Lung (tissue), 12 donors: Measurements from ENCODE around the gene NHS. TPM values are rescaled to one million over a fixed set of nuclear protein-coding genes. Genes with fewer than 3 reads are reported as not detected.

Experiments
- ATAC-seq: fragments of 200-7000 bp; cut with Tn5 transposase; one replicate; pipeline ENCODE4 v1.9.1; 2020; ENCODE audit warnings: moderate number of reproducible peaks; ENCODE audit not compliant: insufficient read depth, low FRiP score
- DNase-seq, 3 donors: peaks; one replicate each; pipeline ENCODE4 v3.0.0-alpha.2; 2013 to 2017
- H3K27ac ChIP-seq, 2 donors: one replicate each; pipeline ENCODE4 v1.5.1; 2013; ENCODE audit warnings: mild to moderate bottlenecking in 2 of 2, moderate library complexity in 2 of 2, control low read depth in 1 of 2, inconsistent platforms in 1 of 2, low read depth in 1 of 2, low read length in 1 of 2
- H3K27me3 ChIP-seq, 3 donors: one replicate each; pipeline ENCODE4 v1.5.1; 2013; ENCODE audit warnings: low read length in 2 of 3; ENCODE audit not compliant: control insufficient read depth in 3 of 3, insufficient read depth in 3 of 3
- H3K36me3 ChIP-seq, 4 donors: one replicate each; pipeline ENCODE4 v1.5.1; 2013; ENCODE audit warnings: low read length in 4 of 4, mild to moderate bottlenecking in 1 of 4, moderate library complexity in 1 of 4; ENCODE audit not compliant: control insufficient read depth in 4 of 4, insufficient read depth in 4 of 4
- H3K4me1 ChIP-seq, 5 donors: one replicate each; pipeline ENCODE4 v1.5.1; 2013; ENCODE audit warnings: low read length in 5 of 5, mild to moderate bottlenecking in 2 of 5, moderate library complexity in 1 of 5; ENCODE audit not compliant: control insufficient read depth in 5 of 5, insufficient read depth in 5 of 5
- H3K4me3 ChIP-seq: one replicate; pipeline ENCODE4 v1.5.1; 2013; ENCODE audit warnings: mild to moderate bottlenecking, control low read depth, moderate library complexity
- H3K9ac ChIP-seq, 2 donors: one replicate each; pipeline ENCODE4 v1.5.1; 2013; ENCODE audit warnings: low read length in 2 of 2, control low read depth in 1 of 2; ENCODE audit not compliant: insufficient read depth in 1 of 2
- H3K9me3 ChIP-seq, 4 donors: one replicate each; pipeline ENCODE4 v1.5.1; 2013; ENCODE audit warnings: low read length in 3 of 4, mild to moderate bottlenecking in 1 of 4, moderate library complexity in 1 of 4; ENCODE audit not compliant: control insufficient read depth in 4 of 4, insufficient read depth in 3 of 4
- CTCF ChIP-seq: IDR thresholded peaks from 2 replicates; pipeline ENCODE4 v1.5.1; 2012; ENCODE audit warnings: mild to moderate bottlenecking; ENCODE audit errors: control extremely low read depth, extremely low read depth
- WGBS, 2 donors: extraction: QIAGEN DNeasy Blood & Tissue Kit; methylation state at CpG; one replicate each; pipeline ENCODE4 v1.1.7; 2013; 5-methylcytosine and 5-hydroxymethylcytosine counted together
- polyA plus RNA-seq, 2 donors: library from polyadenylated mRNA; stranded (reverse); fragments of 200-250 nt; gene quantifications; one replicate each; pipeline ENCODE4 v1.2.1, GENCODE V29; 2013
- total RNA-seq, 2 donors: library from RNA; depleted of rRNA in 1 of 2; stranded (reverse); fragments of >200 nt in 1 of 2; gene quantifications; one replicate each; pipeline ENCODE4 v1.2.1, GENCODE V29; 2014 to 2021
- donor health status: control.
- donor health status: control.
- donor health status: Bipolar disorder and iron deficiency.
- donor health status: healthy.
- donor health status: DM: yes; HTN: yes; CAD: no.

NHS gene
- total and polyA plus RNA-seq, 4 donors, result 0.46 to 2.0 (median 1.4) TPM

- ATAC-seq, result no peak
- no peak for DNase-seq
- Histone ChIP-seq H3K27me3 (peaks cover 0 to 31% (median 17%) of the 10 kb centered on the region in 3 donors), H3K4me1 (no peaks in the 10 kb centered on the region), H3K27ac (no peak overlapping the region), H3K9me3 (no peaks in the 10 kb centered on the region), H3K4me3 (no peak overlapping the region), H3K9ac (no peak overlapping the region), H3K36me3 (no peaks in the 10 kb centered on the region)
- 74 to 94% methylated on average over 4 of the region's 4 CpGs for WGBS, 2 donors
- TF ChIP-seq CTCF, result no peak
Observed at GRCh38 chrX:17465802-17466201, 90.8 kb downstream of the NHS start.

GRCh38 chrX:17470136-17470535, 95.1 kb downstream of the NHS start:
- H3K9me3 ChIP-seq, result peaks cover 0 to 1% (median 0%) of the 10 kb centered on the region in 4 donors
- DNase-seq, result no peak
- 77 to 82% methylated on average over 6 of the region's 6 CpGs for WGBS, 2 donors

GRCh38 chrX:17471121-17471520, 96.1 kb downstream of the NHS start:
- H3K27ac ChIP-seq, result no peak overlapping the region
- TF ChIP-seq CTCF, result no peak
- 72 to 85% methylated on average over 2 of the region's 2 CpGs for WGBS, 2 donors
- no peak overlapping the region for H3K4me3 ChIP-seq
- no peak for ATAC-seq
- no peak overlapping the region for H3K9ac ChIP-seq
- H3K9me3 ChIP-seq, result peaks cover 0 to 1% (median 0%) of the 10 kb centered on the region in 4 donors
- peaks cover 0 to 34% (median 18%) of the 10 kb centered on the region in 3 donors for H3K27me3 ChIP-seq
- peaks cover 0 to 7% (median 0%) of the 10 kb centered on the region in 5 donors for H3K4me1 ChIP-seq
- no peak for DNase-seq
- H3K36me3 ChIP-seq, result no peaks in the 10 kb centered on the region

More at GRCh38 chrX:17470136-17470535, 95.1 kb downstream of the NHS start:
- no peak for ATAC-seq
- Histone ChIP-seq H3K9ac (no peak overlapping the region), H3K4me1 (no peaks in the 10 kb centered on the region), H3K27me3 (peaks cover 0 to 37% (median 18%) of the 10 kb centered on the region in 3 donors), H3K4me3 (no peak overlapping the region), H3K36me3 (no peaks in the 10 kb centered on the region), H3K27ac (no peak overlapping the region)
- no peak for TF ChIP-seq CTCF

GRCh38 chrX:17471861-17472260, 96.9 kb downstream of the NHS start:
- 86 to 96% methylated on average over 3 of the region's 3 CpGs for WGBS, 2 donors

More at GRCh38 chrX:17471861-17472260, 96.9 kb downstream of the NHS start:
- peaks cover 0 to 8% (median 0%) of the 10 kb centered on the region in 5 donors for H3K4me1 ChIP-seq
- no peak for DNase-seq
- ATAC-seq, result no peak
- TF ChIP-seq CTCF, result no peak
- peaks cover 0 to 39% (median 14%) of the 10 kb centered on the region in 3 donors for H3K27me3 ChIP-seq
- H3K27ac ChIP-seq, result no peak overlapping the region
- H3K4me3 ChIP-seq, result no peak overlapping the region
- no peak overlapping the region for H3K9ac ChIP-seq
- H3K36me3 ChIP-seq, result no peaks in the 10 kb centered on the region
- H3K9me3 ChIP-seq, result peaks cover 0 to 1% (median 0%) of the 10 kb centered on the region in 4 donors
